ENCODE data around the gene HTR3C.

- TF ChIP-seq CTCF (IDR thresholded peaks at IDR 0.05 in 8 of 11, conservative IDR thresholded peaks at IDR 0.05 in 3 of 11), result no peak
- TF ChIP-seq POLR2A (IDR thresholded peaks at IDR 0.05), result no peak
Observed at GRCh38 chr3:184082465-184082864, 29.6 kb downstream of the HTR3C start.

Data from spleen (tissue), 7 donors.